ENCODE data around the gene CAPN10.

DNA sequence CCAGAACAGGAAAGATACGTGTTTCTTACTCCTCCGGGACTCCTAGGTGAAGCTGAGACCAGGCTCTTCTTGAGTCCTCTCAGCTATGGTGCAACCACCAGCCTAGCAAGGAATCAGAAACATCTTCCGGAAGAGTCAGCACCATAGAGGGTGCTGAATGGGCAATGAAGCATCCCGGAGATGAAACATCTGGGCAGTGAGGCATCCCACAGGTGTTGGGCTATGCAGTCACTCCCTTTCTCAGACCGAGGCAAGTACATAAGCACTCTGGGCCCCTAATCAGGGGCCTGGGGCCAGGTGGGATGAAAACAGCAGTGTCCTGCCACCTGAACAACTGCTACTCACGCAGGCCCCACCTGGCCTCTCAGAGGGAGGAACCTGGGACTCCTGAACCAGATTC is 1.4 kb upstream of the CAPN10 start:
- TF ChIP-seq, protein P1, sequence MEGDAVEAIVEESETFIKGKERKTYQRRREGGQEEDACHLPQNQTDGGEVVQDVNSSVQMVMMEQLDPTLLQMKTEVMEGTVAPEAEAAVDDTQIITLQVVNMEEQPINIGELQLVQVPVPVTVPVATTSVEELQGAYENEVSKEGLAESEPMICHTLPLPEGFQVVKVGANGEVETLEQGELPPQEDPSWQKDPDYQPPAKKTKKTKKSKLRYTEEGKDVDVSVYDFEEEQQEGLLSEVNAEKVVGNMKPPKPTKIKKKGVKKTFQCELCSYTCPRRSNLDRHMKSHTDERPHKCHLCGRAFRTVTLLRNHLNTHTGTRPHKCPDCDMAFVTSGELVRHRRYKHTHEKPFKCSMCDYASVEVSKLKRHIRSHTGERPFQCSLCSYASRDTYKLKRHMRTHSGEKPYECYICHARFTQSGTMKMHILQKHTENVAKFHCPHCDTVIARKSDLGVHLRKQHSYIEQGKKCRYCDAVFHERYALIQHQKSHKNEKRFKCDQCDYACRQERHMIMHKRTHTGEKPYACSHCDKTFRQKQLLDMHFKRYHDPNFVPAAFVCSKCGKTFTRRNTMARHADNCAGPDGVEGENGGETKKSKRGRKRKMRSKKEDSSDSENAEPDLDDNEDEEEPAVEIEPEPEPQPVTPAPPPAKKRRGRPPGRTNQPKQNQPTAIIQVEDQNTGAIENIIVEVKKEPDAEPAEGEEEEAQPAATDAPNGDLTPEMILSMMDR (IDR thresholded peaks at IDR 0.05; ENCODE audit: insufficient read depth, low read length, poor library complexity, severe bottlenecking) = no peak
- no peak for TF ChIP-seq EZH2phosphoT487 (conservative IDR thresholded peaks at IDR 0.05; ENCODE audit: low read length)

Data from SU-DHL-6 (cell line).